K562 (cell line): ENCODE measurements around the gene SPIB. TPM values are rescaled to one million over a fixed set of nuclear protein-coding genes. Genes with fewer than 3 reads are reported as not detected.

Experiments
- ATAC-seq: fragments of 200-7000 bp; cut with Tn5 transposase; 3 replicates; pipeline ENCODE4 v1.9.1; 2020; ENCODE audit warnings: moderate library complexity
- Bru-seq: library from RNA; stranded (reverse); fragments of 400-500 nt; gene quantifications from one replicate; lab custom pipeline; 2021; lab: Mats Ljungman, UMichigan
- BruChase-seq, 2 experiments: library from RNA; stranded (reverse); fragments of 400-500 nt; gene quantifications; one replicate each; lab custom pipeline; 2021; lab: Mats Ljungman, UMichigan
- BruUV-seq: library from RNA; stranded (reverse); fragments of 400-500 nt; replicated peaks from 2 replicates; lab custom pipeline; 2021; lab: Mats Ljungman, UMichigan
- CTCF ChIA-PET: fragments of 300-600 bp; formaldehyde crosslinking; extraction: SDS; loops from one replicate; lab custom pipeline; 2021; ENCODE audit warnings: low intra/inter-chr PET ratio; lab: Yijun Ruan, JAX
- POLR2A ChIA-PET: fragments of 300-600, 350-650 bp; sonication (Branson Sonifier 250); formaldehyde crosslinking; extraction: SDS; loops from one replicate; lab custom pipeline; 2021; ENCODE audit warnings: antibody characterized with exemption, inconsistent platforms; lab: Yijun Ruan, JAX
- DNase-seq, 4 experiments: peaks; one replicate each; pipeline versions ENCODE4 v3.0.0 to v3.0.0-alpha.2; 2011 to 2018; ENCODE audit warnings: low spot score in 3 of 4, mixed read lengths in 3 of 4; ENCODE audit errors: extremely low read depth in 1 of 4
- FAIRE-seq: peaks from 2 replicates; lab custom pipeline; 2011; peaks lifted over from hg19 to GRCh38; lab: Jason Lieb, UNC
- H2AFZ ChIP-seq: 2 replicates; pipeline ENCODE4 v1.6.0; 2011; ENCODE audit warnings: low read depth, low read length, control low read depth, inconsistent platforms
- H3K27ac ChIP-seq: fragments of 200-600 bp; 3 replicates; pipeline ENCODE4 v1.8.0; 2011; ENCODE audit warnings: low read depth, mild to moderate bottlenecking, control low read depth, inconsistent platforms, low read length, moderate library complexity, mixed read lengths; ENCODE audit errors: extremely low read depth
- H3K27me3 ChIP-seq, 2 experiments: fragments of 300-600 bp in 1 of 2; 2 replicates in 1 of 2; 3 replicates in 1 of 2; pipeline versions ENCODE4 v1.6.0 to v1.8.0; 2011; ENCODE audit warnings: inconsistent platforms in 2 of 2, low read length in 2 of 2, mild to moderate bottlenecking in 1 of 2, mixed read lengths in 1 of 2, moderate library complexity in 1 of 2; ENCODE audit not compliant: control insufficient read depth in 2 of 2, insufficient read depth in 2 of 2
- H3K36me3 ChIP-seq: fragments of 300-600 bp; 3 replicates; pipeline ENCODE4 v1.8.0; 2011; ENCODE audit warnings: mild to moderate bottlenecking, low read length, inconsistent platforms; ENCODE audit not compliant: control insufficient read depth, insufficient read depth
- H3K4me1 ChIP-seq, 2 experiments: fragments of 200-600 bp in 1 of 2; replicated peaks in 1 of 2; 2 replicates in 1 of 2; 3 replicates in 1 of 2; pipeline versions ENCODE4 v1.5.1 to v1.8.0; 2011; ENCODE audit warnings: inconsistent platforms in 2 of 2, low read length in 2 of 2, mild to moderate bottlenecking in 1 of 2, mixed read lengths in 1 of 2, moderate library complexity in 1 of 2; ENCODE audit not compliant: control insufficient read depth in 2 of 2, insufficient read depth in 2 of 2
- H3K4me2 ChIP-seq: 2 replicates; pipeline ENCODE4 v1.6.1; 2011; ENCODE audit warnings: low read length, control low read depth, inconsistent platforms, mixed read lengths; ENCODE audit not compliant: insufficient read depth
- H3K4me3 ChIP-seq: fragments of 200-600 bp; sonication (generic), shearing (Covaris generic); 2 replicates; pipeline ENCODE4 v1.5.1; 2016; ENCODE audit warnings: control low read depth, inconsistent platforms
- H3K79me2 ChIP-seq: fragments of 200-600 bp; 3 replicates; pipeline ENCODE4 v1.8.0; 2011; ENCODE audit warnings: low read length, inconsistent platforms; ENCODE audit not compliant: control insufficient read depth, insufficient read depth
- H3K9ac ChIP-seq, 2 experiments: 2 replicates each; pipeline versions ENCODE4 v1.6.0 to v1.6.1; 2011; ENCODE audit warnings: low read depth in 2 of 2, low read length in 2 of 2, control low read depth in 1 of 2, inconsistent platforms in 1 of 2, mild to moderate bottlenecking in 1 of 2, mixed read lengths in 1 of 2; ENCODE audit not compliant: insufficient read depth in 1 of 2
- H3K9me1 ChIP-seq: one replicate; pipeline ENCODE4 v1.6.0; 2011; ENCODE audit warnings: inconsistent platforms, mild to moderate bottlenecking, low read length, moderate library complexity; ENCODE audit not compliant: control insufficient read depth, insufficient read depth
- H3K9me3 ChIP-seq: replicated peaks from 2 replicates; pipeline ENCODE4 v1.5.1; 2011; ENCODE audit warnings: low read depth, low read length, inconsistent platforms; ENCODE audit not compliant: control insufficient read depth, insufficient read depth
- H4K20me1 ChIP-seq: replicated peaks from 2 replicates; pipeline ENCODE4 v1.6.1; 2011; ENCODE audit warnings: low read length, inconsistent platforms, mixed read lengths; ENCODE audit not compliant: control insufficient read depth, insufficient read depth
- CEBPB ChIP-seq: fragments of 450-650 bp; IDR thresholded peaks from 2 replicates; pipeline ENCODE4 v1.6.1; 2016; ENCODE audit warnings: missing genetic modification characterization, missing compliant biosample characterization
- ELF4 ChIP-seq: fragments of 450-650 bp; formaldehyde crosslinking; IDR thresholded peaks from 2 replicates; pipeline ENCODE4 v1.4.0; 2022; ENCODE audit warnings: missing genetic modification characterization
- POLR2A ChIP-seq: fragments of 450-650 bp; conservative IDR thresholded peaks from 2 replicates; pipeline ENCODE4 v1.6.1; 2016
- POLR2G ChIP-seq: fragments of 200-400 bp; formaldehyde crosslinking; IDR thresholded peaks from 2 replicates; pipeline ENCODE4 v1.6.1; 2017; ENCODE audit warnings: low read depth, mild to moderate bottlenecking, antibody characterized with exemption, low read length, moderate library complexity
- RBM22 ChIP-seq: fragments of 200-400 bp; formaldehyde crosslinking; IDR thresholded peaks from 2 replicates; pipeline ENCODE4 v1.6.1; 2018; ENCODE audit warnings: low read length, low read depth; ENCODE audit not compliant: poor library complexity, severe bottlenecking
- SRSF3 ChIP-seq: fragments of 200-400 bp; formaldehyde crosslinking; IDR thresholded peaks from 2 replicates; pipeline ENCODE4 v1.6.1; 2016; ENCODE audit warnings: mild to moderate bottlenecking, low read length, moderate library complexity; ENCODE audit not compliant: insufficient read depth
- ZBTB33 ChIP-seq: sonication (generic); formaldehyde crosslinking; IDR thresholded peaks from 2 replicates; pipeline ENCODE4 v1.8.1; 2023; ENCODE audit warnings: mild to moderate bottlenecking, missing genetic modification reagents
- ZNF780A ChIP-seq: fragments of 250-450 bp; sonication (Bioruptor Pico); IDR thresholded peaks from 2 replicates; pipeline ENCODE4 v1.5.0; 2021; ENCODE audit warnings: mild to moderate bottlenecking
- whole genome bisulfite sequencing: fragments of 100-300 bp; shearing (Covaris generic); methylation state at CpG from one replicate; pipeline ENCODE4 v1.1.6; 2016; ENCODE audit warnings: low coverage, mixed read lengths; ENCODE audit not compliant: insufficient coverage; ENCODE audit errors: missing lambda C conversion rate; 5-methylcytosine and 5-hydroxymethylcytosine counted together
- in situ Hi-C: fragments of 300-500 bp; cut with MboI; formaldehyde crosslinking; loops from 4 replicates; pipeline ENCODE4 v1.15.0; 2018; ENCODE audit warnings: inconsistent platforms, mixed read lengths
- intact Hi-C: fragments of 100-400 bp; cut with micrococcal nuclease; formaldehyde crosslinking; loops from 2 replicates; pipeline ENCODE4 v1.14.2; 2022
- long read RNA-seq, 3 experiments: library from polyadenylated mRNA in 2 of 3; library from RNA in 1 of 3; unstranded in 2 of 3; stranded (forward) in 1 of 3; transcript quantifications; one replicate each; pipeline ENCODE4 v2.0.0, GENCODE V29; 2019 to 2022
- polyA minus RNA-seq, 3 experiments: library from RNA; depleted of rRNA, polyadenylated mRNA; stranded (reverse); fragments of >200 nt; gene quantifications; 2 replicates each; pipeline ENCODE4 v1.2.3, GENCODE V29; 2011
- polyA plus RNA-seq, 8 experiments: library from polyadenylated mRNA; depleted of rRNA in 4 of 8; stranded (reverse) in 5 of 8; unstranded in 3 of 8; fragments of >200 nt; fragmentation: Nextera tagmentation in 2 of 8; fragmentation: Illumina TruSeq in 1 of 8; extraction: Ambion mirVana in 2 of 8; extraction: Trizol in 1 of 8; gene quantifications; 2 replicates each; pipeline versions ENCODE4 v1.2.1 to v1.2.3, GENCODE V29; 2011 to 2014; ENCODE audit warnings: inconsistent platforms in 1 of 8, missing spikeins in 1 of 8
- total RNA-seq, 7 experiments: library from RNA; depleted of rRNA in 6 of 7; stranded (reverse); fragments of >200 nt in 6 of 7; fragmentation: Illumina TruSeq in 2 of 7; extraction: Trizol in 2 of 7; gene quantifications; 2 replicates each; pipeline versions ENCODE4 v1.2.1 to v1.2.3, GENCODE V29; 2011 to 2021; ENCODE audit warnings: low replicate concordance in 1 of 7

The SPIB gene
- 2.3 and 8.3 TPM in 2 replicates for total RNA-seq (2011; cell fraction: chromatin; rRNA removed; ENCODE audit: low replicate concordance)
- total RNA-seq (2011; cell fraction: nucleolus; rRNA removed): 4.6 and 5.2 TPM in 2 replicates
- 3.9 and 4.4 TPM in 2 replicates for total RNA-seq (2011; cell fraction: nucleoplasm; rRNA removed)
- total RNA-seq (2014; rRNA removed): 0.33 and 0.45 TPM in 2 replicates
- total RNA-seq (2014; rRNA removed; fragmentation: Illumina TruSeq; extraction: Trizol): 0.22 and 0.25 TPM in 2 replicates
- 0.40 and 0.45 TPM in 2 replicates for total RNA-seq (2015; rRNA removed; fragmentation: Illumina TruSeq; extraction: Trizol)
- total RNA-seq (2021): 1.0 and 1.3 TPM in 2 replicates
- polyA plus RNA-seq (2011; rRNA removed): 0.46 and 0.60 TPM in 2 replicates
- polyA plus RNA-seq (2011; cell fraction: cytosol; rRNA removed): 0.41 and 0.94 TPM in 2 replicates
- 2.5 and 7.6 TPM in 2 replicates for polyA plus RNA-seq (2011; cell fraction: nucleus; rRNA removed)
- polyA plus RNA-seq (2012): 0.53 and 1.1 TPM in 2 replicates
- 0.24 and 0.76 TPM in 2 replicates for polyA plus RNA-seq (2014; fragmentation: Illumina TruSeq; extraction: Trizol)
- under 1 TPM in 1 of 2 experiments, not detected in 1; 0.06 TPM for polyA plus RNA-seq (2014; fragmentation: Nextera tagmentation; extraction: Ambion mirVana)
- 0.53 and 0.92 TPM in 2 replicates for polyA plus RNA-seq (2014; rRNA removed)
- 0.06 and 0.07 TPM in 2 replicates for polyA minus RNA-seq (2011; rRNA and poly(A)+ RNA removed)
- polyA minus RNA-seq (2011; cell fraction: cytosol; rRNA and poly(A)+ RNA removed): not detected in 2 replicates
- 0.33 and 0.94 TPM in 2 replicates for polyA minus RNA-seq (2011; cell fraction: nucleus; rRNA and poly(A)+ RNA removed)
- percentile 38 among the genes with signal in this experiment for Bru-seq, nascent RNA
- percentile 39 among the genes with signal in this experiment for BruChase-seq, experiment 1, labeled RNA remaining after a 2-hour chase
- percentile 42 among the genes with signal in this experiment for BruChase-seq, experiment 2, labeled RNA remaining after a 6-hour chase
- long read RNA-seq, experiment 1, partial matches to known transcripts: 2 of 2 reads
- long read RNA-seq, experiment 1, other reads (novel, unspliced or antisense): 0 of 2 reads
- long read RNA-seq, experiment 2, partial matches to known transcripts: 1 of 2 reads
- long read RNA-seq, experiment 2, other reads (novel, unspliced or antisense): 1 of 2 reads
- long read RNA-seq, experiment 3: 0 reads

- WGBS: 76% methylated on average over 21 of the region's 34 CpGs
- H3K4me3 ChIP-seq: no peak within 1 kb of the TSS
- no peaks in the 10 kb centered on the region for H3K9me1 ChIP-seq
- H3K79me2 ChIP-seq: no peaks in the 10 kb centered on the region
- ATAC-seq (no peak), FAIRE-seq (no peak), DNase-seq (no peak)
- in situ Hi-C loops: no loop called here
- peak within 1 kb of the TSS in 1 of 2 experiments; percentile 28; a peak in 2 of 4 replicates for H3K9ac ChIP-seq
- intact Hi-C loops: no loop called here
- TF ChIP-seq RBM22 (peak; percentile 85), ZNF780A (CRISPR knock-in tag) (no peak), ELF4 (CRISPR knock-in tag) (no peak), POLR2A (peak; percentile 58; the same call in 1 of the 2 replicates), CEBPB (tag) (peak; percentile 25; the same call in 1 of the 2 replicates), SRSF3 (no peak), POLR2G (peak; percentile 69; the same call in 1 of the 2 replicates), ZBTB33 (CRISPR knock-in tag) (peak; percentile 72)
- TF ChIP-seq, all 486 proteins: peak for 5
- ChIA-PET CTCF (no interaction called here), POLR2A (interaction anchor here (0.6 to 1.0 kb wide), 3 partner anchors 13 to 169 kb away, joined by 3 to 5 read pairs (median 3); no protein-coding TSS in a partner anchor)
- H3K36me3 ChIP-seq: peaks cover 35% of the 10 kb centered on the region; the same call in 2 of the 3 replicates
- no peaks in the 10 kb centered on the region for H3K9me3 ChIP-seq
- no peak within 1 kb of the TSS for H3K27ac ChIP-seq
- H3K4me2 ChIP-seq: no peak within 1 kb of the TSS
- BruUV-seq: no TSS peak
- peaks cover 13 to 65% of the 10 kb centered on the region in 2 experiments for H3K4me1 ChIP-seq
- no peaks in the 10 kb centered on the region for H3K27me3 ChIP-seq
- H2AFZ ChIP-seq: no peak within 1 kb of the TSS
- H4K20me1 ChIP-seq: no peaks in the 10 kb centered on the region
Measured at GRCh38 chr19:50418176-50419021, at the start of gene SPIB. Gene SPIB (plus strand): TSS chr19:50418938. CDS start chr19:50418963, 25 bp downstream.
